ENCODE results near the gene EFNA1. TPM values are rescaled to one million over a fixed set of nuclear protein-coding genes. Genes with fewer than 3 reads are reported as not detected.
A peak's percentile ranks its signal among the peaks of the same experiment; 100 is the strongest.

EFNA1 gene
- total and polyA plus RNA-seq, 10 donors, result 3.7 to 19.4 (median 9.1) TPM

DNA sequence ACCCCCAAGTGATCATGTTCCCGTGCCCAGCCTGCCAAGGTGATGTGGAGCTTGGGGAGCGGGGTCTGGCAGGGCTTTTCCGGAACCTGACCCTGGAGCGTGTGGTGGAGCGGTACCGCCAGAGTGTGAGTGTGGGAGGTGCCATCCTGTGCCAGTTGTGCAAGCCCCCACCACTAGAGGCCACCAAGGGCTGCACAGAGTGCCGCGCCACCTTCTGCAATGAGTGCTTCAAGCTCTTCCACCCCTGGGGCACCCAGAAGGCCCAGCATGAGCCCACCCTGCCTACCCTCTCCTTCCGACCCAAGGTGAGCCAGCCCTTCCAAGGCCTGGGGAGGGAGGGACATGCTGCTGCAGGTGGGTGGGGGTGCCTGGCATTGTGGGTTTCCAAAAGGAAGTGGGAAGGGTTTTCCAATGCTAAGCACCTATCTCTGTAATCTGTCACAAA lies 48.3 kb downstream of the EFNA1 start:
- Histone ChIP-seq H3K4me1 (peaks cover 11 to 81% (median 48%) of the 10 kb centered on the region in 6 donors), H3K27ac (peak overlapping the region in 1 of 8 donors; percentile 34), H3K36me3 (peaks cover 0 to 28% (median 0%) of the 10 kb centered on the region in 6 donors), H3K9me3 (no peaks in the 10 kb centered on the region), H3K4me3 (no peak overlapping the region), H3K27me3 (replicated peaks in 1 of 7) (peaks cover 0 to 25% (median 15%) of the 10 kb centered on the region in 7 donors)
- intact Hi-C loops (cut with DNase I; ENCODE audit: low total_unique reads), result loop anchor here (10.0 kb wide), 1 partner anchor 49 kb away; no protein-coding TSS in a partner anchor
- WGBS, 5 donors, result 62 to 84% (median 68%) methylated on average over 8 to 9 of the region's 9 CpGs
- DNase-seq, result peak; percentile 75
- TF ChIP-seq, protein P1, sequence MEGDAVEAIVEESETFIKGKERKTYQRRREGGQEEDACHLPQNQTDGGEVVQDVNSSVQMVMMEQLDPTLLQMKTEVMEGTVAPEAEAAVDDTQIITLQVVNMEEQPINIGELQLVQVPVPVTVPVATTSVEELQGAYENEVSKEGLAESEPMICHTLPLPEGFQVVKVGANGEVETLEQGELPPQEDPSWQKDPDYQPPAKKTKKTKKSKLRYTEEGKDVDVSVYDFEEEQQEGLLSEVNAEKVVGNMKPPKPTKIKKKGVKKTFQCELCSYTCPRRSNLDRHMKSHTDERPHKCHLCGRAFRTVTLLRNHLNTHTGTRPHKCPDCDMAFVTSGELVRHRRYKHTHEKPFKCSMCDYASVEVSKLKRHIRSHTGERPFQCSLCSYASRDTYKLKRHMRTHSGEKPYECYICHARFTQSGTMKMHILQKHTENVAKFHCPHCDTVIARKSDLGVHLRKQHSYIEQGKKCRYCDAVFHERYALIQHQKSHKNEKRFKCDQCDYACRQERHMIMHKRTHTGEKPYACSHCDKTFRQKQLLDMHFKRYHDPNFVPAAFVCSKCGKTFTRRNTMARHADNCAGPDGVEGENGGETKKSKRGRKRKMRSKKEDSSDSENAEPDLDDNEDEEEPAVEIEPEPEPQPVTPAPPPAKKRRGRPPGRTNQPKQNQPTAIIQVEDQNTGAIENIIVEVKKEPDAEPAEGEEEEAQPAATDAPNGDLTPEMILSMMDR (IDR thresholded peaks at IDR 0.05 in 8 of 11, conservative IDR thresholded peaks at IDR 0.05 in 3 of 11), result no peak
- TF ChIP-seq POLR2A (IDR thresholded peaks at IDR 0.05) (no peak), POLR2AphosphoS5 (IDR thresholded peaks at IDR 0.05) (no peak)

DNA sequence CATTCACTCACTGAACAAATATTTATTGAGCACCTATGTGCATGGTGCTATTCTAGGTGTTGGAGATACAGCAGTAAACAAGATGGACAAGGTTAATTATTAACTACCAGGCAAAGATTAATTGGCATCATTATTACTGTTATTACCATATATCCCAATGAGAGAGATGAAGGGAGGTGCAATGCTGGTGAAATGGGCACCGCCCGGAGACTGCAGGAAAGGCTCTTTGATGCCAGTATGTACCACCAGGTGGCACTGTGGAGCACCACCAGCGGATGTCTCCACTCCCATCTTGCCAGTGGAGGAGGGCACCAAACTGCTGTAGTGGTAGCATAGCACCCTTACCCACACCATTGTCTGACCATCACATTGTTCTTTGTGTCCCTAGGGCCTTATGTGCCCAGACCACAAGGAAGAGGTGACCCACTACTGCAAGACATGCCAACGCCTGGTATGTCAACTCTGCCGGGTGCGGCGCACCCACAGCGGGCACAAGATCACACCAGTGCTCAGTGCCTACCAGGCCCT lies 48.9 kb downstream of the EFNA1 start:
- Histone ChIP-seq H3K9me3 (no peaks in the 10 kb centered on the region), H3K27me3 (replicated peaks in 1 of 7) (peaks cover 0 to 25% (median 15%) of the 10 kb centered on the region in 7 donors), H3K4me1 (peaks cover 11 to 79% (median 46%) of the 10 kb centered on the region in 6 donors), H3K4me3 (peak overlapping the region in 2 of 8 donors; percentile 13 to 53), H3K27ac (peak overlapping the region in 1 of 8 donors; percentile 34), H3K36me3 (peaks cover 0 to 23% (median 0%) of the 10 kb centered on the region in 6 donors)
- intact Hi-C loops (cut with DNase I; ENCODE audit: low total_unique reads), result loop anchor here (10.0 kb wide), 1 partner anchor 48 kb away; no protein-coding TSS in a partner anchor
- TF ChIP-seq POLR2A (IDR thresholded peaks at IDR 0.05), result no peak
- TF ChIP-seq, protein P1 (IDR thresholded peaks at IDR 0.05 in 8 of 11, conservative IDR thresholded peaks at IDR 0.05 in 3 of 11), result peak; percentile 85 to 98 (median 94)
- peak in 1 of 3 donors; percentile 57 for TF ChIP-seq POLR2AphosphoS5 (IDR thresholded peaks at IDR 0.05)
- DNase-seq, result peak; percentile 93
- 57 to 62% (median 61%) methylated on average over 8 of the region's 8 CpGs for WGBS, 5 donors

DNA sequence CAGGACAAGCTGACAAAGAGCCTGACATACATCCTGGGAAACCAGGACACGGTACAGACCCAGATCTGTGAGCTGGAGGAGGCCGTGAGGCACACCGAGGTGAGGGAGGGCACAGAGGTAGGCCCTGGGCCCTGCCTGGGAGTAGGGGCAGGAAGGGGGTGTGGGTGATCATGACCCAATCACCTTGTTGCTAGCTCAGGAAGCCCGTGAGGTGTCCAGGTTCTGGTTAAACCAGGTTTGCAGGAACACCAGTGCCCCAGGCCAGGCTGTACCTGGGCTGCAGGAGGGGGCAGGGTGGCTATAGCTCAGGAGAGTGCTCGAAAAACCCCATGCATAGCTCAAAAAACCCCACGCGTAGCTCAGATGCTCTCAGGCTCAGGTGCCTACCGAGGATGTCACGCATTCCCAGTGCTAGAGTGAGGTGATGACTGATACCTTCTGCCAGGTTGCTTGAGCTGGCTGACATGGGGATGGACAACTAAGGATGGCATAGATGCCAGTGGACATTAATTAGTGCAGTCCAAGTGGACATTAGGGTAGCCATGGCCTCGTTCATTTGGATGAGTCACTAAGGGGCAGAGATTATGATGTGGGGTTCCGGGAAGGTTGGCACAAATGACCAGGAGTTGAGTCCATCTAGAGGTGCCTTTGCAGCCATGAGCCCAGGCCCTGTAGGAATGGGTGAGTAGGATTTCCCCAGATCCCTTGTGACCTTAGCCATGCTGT lies 49.7 kb downstream of the EFNA1 start:
- TF ChIP-seq, protein P1 (IDR thresholded peaks at IDR 0.05 in 8 of 11, conservative IDR thresholded peaks at IDR 0.05 in 3 of 11), result no peak
- TF ChIP-seq POLR2A (IDR thresholded peaks at IDR 0.05) (no peak), POLR2AphosphoS5 (IDR thresholded peaks at IDR 0.05) (no peak)
- intact Hi-C loops (cut with DNase I; ENCODE audit: low total_unique reads), result loop anchor here (10.0 kb wide), 1 partner anchor 47 kb away; no protein-coding TSS in a partner anchor

More for the DNA sequence above, 49.7 kb downstream of the EFNA1 start:
- peaks cover 7 to 71% (median 39%) of the 10 kb centered on the region in 6 donors for H3K4me1 ChIP-seq
- H3K36me3 ChIP-seq, result peaks cover 0 to 23% (median 0%) of the 10 kb centered on the region in 6 donors
- H3K27ac ChIP-seq, result no peak overlapping the region
- DNase-seq, result peak; percentile 75
- no peaks in the 10 kb centered on the region for H3K9me3 ChIP-seq
- peak overlapping the region in 3 of 8 donors; percentile 9 to 53 (median 13) for H3K4me3 ChIP-seq
- 72 to 89% (median 78%) methylated on average over 10 to 11 of the region's 11 CpGs for WGBS, 5 donors
- H3K27me3 ChIP-seq (replicated peaks in 1 of 7), result peaks cover 0 to 25% (median 15%) of the 10 kb centered on the region in 7 donors
